ENCODE results near the gene RDH5. TPM values are rescaled to one million over a fixed set of nuclear protein-coding genes. Genes with fewer than 3 reads are reported as not detected.

Gene RDH5
- total and polyA plus RNA-seq, 2 of the 13 experiments (the other 11 are each of a cell fraction or from before 2014, with no cell fraction given): 2.6 to 5.7 TPM

GRCh38 chr12:55738123-55739024, 18.2 kb downstream of the RDH5 start (continued):
- TF ChIP-seq PATZ1 (CRISPR knock-in tag; IDR thresholded peaks at IDR 0.05) (0 out of 2 replicates have a peak, but pooled peaks have one; percentile 27), ZNF136 (CRISPR knock-in tag; IDR thresholded peaks at IDR 0.05; ENCODE audit: low read depth) (0 out of 2 replicates have a peak, but pooled peaks have one; percentile 44), SMC3 (IDR thresholded peaks at IDR 0.05; ENCODE audit: low read length) (peak; percentile 79), ZNF652 (CRISPR knock-in tag; IDR thresholded peaks at IDR 0.05; ENCODE audit: borderline replicate concordance, low read depth) (peak; percentile 72), RAD21 (CRISPR knock-in tag; IDR thresholded peaks at IDR 0.05) (peak; percentile 71; the same call in 1 of the 2 replicates), ZBTB7B (CRISPR knock-in tag; IDR thresholded peaks at IDR 0.05) (0 out of 2 replicates have a peak, but pooled peaks have one; percentile 40), KDM5A (IDR thresholded peaks at IDR 0.05; ENCODE audit: borderline replicate concordance, low read length) (peak; percentile 81), ZNF501 (CRISPR knock-in tag; IDR thresholded peaks at IDR 0.05) (0 out of 2 replicates have a peak, but pooled peaks have one; percentile 29), HOMEZ (CRISPR knock-in tag; IDR thresholded peaks at IDR 0.05; ENCODE audit: low read depth) (0 out of 2 replicates have a peak, but pooled peaks have one; percentile 11), ZNF317 (CRISPR knock-in tag; IDR thresholded peaks at IDR 0.05) (no peak), HNF1B (CRISPR knock-in tag; IDR thresholded peaks at IDR 0.05) (0 out of 2 replicates have a peak, but pooled peaks have one; percentile 38), ZNF549 (CRISPR knock-in tag; IDR thresholded peaks at IDR 0.05) (no peak), RBM22 (optimal IDR thresholded peaks at IDR 0.05; ENCODE audit: low read length) (peak; percentile 86), EP300 (IDR thresholded peaks at IDR 0.05; ENCODE audit: low read depth in 2 of 2, low read length in 2 of 2) (peak in 1 of 2 experiments; percentile 88; a peak in 1 of 4 replicates), EP300 (CRISPR knock-in tag; IDR thresholded peaks at IDR 0.05; ENCODE audit: borderline replicate concordance) (no peak), ZMYM4 (CRISPR knock-in tag; IDR thresholded peaks at IDR 0.05) (no peak), SP5 (CRISPR knock-in tag; IDR thresholded peaks at IDR 0.05; ENCODE audit: borderline replicate concordance, low read depth) (peak; percentile 57; the same call in 1 of the 2 replicates), SAP130 (CRISPR knock-in tag; IDR thresholded peaks at IDR 0.05; ENCODE audit: low read depth) (peak; percentile 46; the same call in 1 of the 2 replicates), AHR (CRISPR knock-in tag; IDR thresholded peaks at IDR 0.05) (no peak), MAFK (conservative IDR thresholded peaks at IDR 0.05 in 1 of 2, IDR thresholded peaks at IDR 0.05 in 1 of 2; ENCODE audit: low read length in 2 of 2) (peak; percentile 93 to 95), STAG1 (CRISPR knock-in tag; IDR thresholded peaks at IDR 0.05) (peak; percentile 86), FOXA3 (CRISPR knock-in tag; IDR thresholded peaks at IDR 0.05) (0 out of 2 replicates have a peak, but pooled peaks have one; percentile 7), RFX1 (IDR thresholded peaks at IDR 0.05) (peak; percentile 62), CREB1 (IDR thresholded peaks at IDR 0.05) (no peak), CREB1 (CRISPR knock-in tag; IDR thresholded peaks at IDR 0.05) (0 out of 2 replicates have a peak, but pooled peaks have one; percentile 17), RFXANK (CRISPR knock-in tag; IDR thresholded peaks at IDR 0.05) (0 out of 2 replicates have a peak, but pooled peaks have one; percentile 14), ZNF570 (CRISPR knock-in tag; IDR thresholded peaks at IDR 0.05; ENCODE audit: borderline replicate concordance) (no peak)
